HFFc6 (cell line): ENCODE results near the gene NFASC. TPM values are rescaled to one million over a fixed set of nuclear protein-coding genes. Genes with fewer than 3 reads are reported as not detected.

Experiments used
- DNase-seq: peaks from one replicate; pipeline ENCODE4 v3.0.0-alpha.2; 2018
- H3K27ac Mint-ChIP-seq: 2 replicates; pipeline ENCODE4 v1.8.0; 2020; ENCODE audit warnings: mild to moderate bottlenecking, mixed read lengths
- H3K27me3 Mint-ChIP-seq: 2 replicates; pipeline ENCODE4 v1.8.0; 2021; ENCODE audit warnings: mild to moderate bottlenecking, moderate library complexity, mixed read lengths; ENCODE audit not compliant: insufficient read depth
- H3K36me3 Mint-ChIP-seq: 2 replicates; pipeline ENCODE4 v1.8.0; 2021; ENCODE audit warnings: low read depth, mixed read lengths
- H3K4me1 Mint-ChIP-seq: 2 replicates; pipeline ENCODE4 v1.8.0; 2020; ENCODE audit warnings: low read depth, mixed read lengths
- H3K4me3 Mint-ChIP-seq: 2 replicates; pipeline ENCODE4 v1.8.0; 2020; ENCODE audit warnings: mild to moderate bottlenecking, moderate library complexity, mixed read lengths
- H3K9me3 Mint-ChIP-seq: 2 replicates; pipeline ENCODE4 v1.8.0; 2020; ENCODE audit warnings: mild to moderate bottlenecking, mixed read lengths
- CTCF ChIP-seq: fragments of 200-600 bp; sonication (generic); IDR thresholded peaks from 2 replicates; pipeline ENCODE4 v1.5.0; 2021; ENCODE audit warnings: antibody characterized with exemption, mild to moderate bottlenecking
- total RNA-seq, 6 experiments: library from RNA; stranded (reverse); fragmentation: NEBNext Ultra II Directional; extraction: Animal tissue kit (Norgen Biotek cat#: 25700); gene quantifications; 2 replicates in 1 of 6; 3 replicates in 5 of 6; pipeline ENCODE4 v1.2.3, GENCODE V29; 2021

NFASC gene
- total RNA-seq, 6 experiments from 2014 or later = 4.7 to 11.7 (median 9.9) TPM

GRCh38 chr1:204875255-204875654, 4.6 kb downstream of the NFASC start:
- H3K4me3 Mint-ChIP-seq = no peak overlapping the region
- no peak overlapping the region for H3K27ac Mint-ChIP-seq
- TF ChIP-seq CTCF = no peak
- no peaks in the 10 kb centered on the region for H3K9me3 Mint-ChIP-seq
- 0 out of 2 replicates have a peak, but pooled peaks cover 5% of the 10 kb centered on the region for H3K4me1 Mint-ChIP-seq
- peaks cover 27% of the 10 kb centered on the region for H3K27me3 Mint-ChIP-seq
- DNase-seq = no peak
- H3K36me3 Mint-ChIP-seq = no peaks in the 10 kb centered on the region

GRCh38 chr1:204878621-204879234, 8.1 kb downstream of the NFASC start:
- H3K4me3 Mint-ChIP-seq = no peak overlapping the region
- DNase-seq = no peak
- no peaks in the 10 kb centered on the region for H3K4me1 Mint-ChIP-seq
- no peaks in the 10 kb centered on the region for H3K36me3 Mint-ChIP-seq
- no peak for TF ChIP-seq CTCF
- H3K27ac Mint-ChIP-seq = no peak overlapping the region
- H3K27me3 Mint-ChIP-seq = peaks cover 31% of the 10 kb centered on the region
- no peaks in the 10 kb centered on the region for H3K9me3 Mint-ChIP-seq

GRCh38 chr1:204879351-204879750, 8.7 kb downstream of the NFASC start:
- no peak for DNase-seq
- Mint-ChIP-seq H3K27me3 (peaks cover 27% of the 10 kb centered on the region), H3K36me3 (no peaks in the 10 kb centered on the region)

GRCh38 chr1:204880906-204881305, 10.2 kb downstream of the NFASC start:
- no peak for DNase-seq
- Mint-ChIP-seq H3K27ac (no peak overlapping the region), H3K36me3 (no peaks in the 10 kb centered on the region), H3K4me3 (no peak overlapping the region), H3K27me3 (peaks cover 22% of the 10 kb centered on the region), H3K4me1 (no peaks in the 10 kb centered on the region), H3K9me3 (no peaks in the 10 kb centered on the region)
- no peak for TF ChIP-seq CTCF

More at GRCh38 chr1:204879351-204879750, 8.7 kb downstream of the NFASC start:
- Mint-ChIP-seq H3K4me3 (no peak overlapping the region), H3K4me1 (no peaks in the 10 kb centered on the region), H3K9me3 (no peaks in the 10 kb centered on the region), H3K27ac (no peak overlapping the region)
- no peak for TF ChIP-seq CTCF

GRCh38 chr1:204882479-204882878, 11.8 kb downstream of the NFASC start:
- Mint-ChIP-seq H3K4me3 (no peak overlapping the region), H3K36me3 (no peaks in the 10 kb centered on the region), H3K4me1 (no peaks in the 10 kb centered on the region), H3K27me3 (peaks cover 20% of the 10 kb centered on the region), H3K9me3 (no peaks in the 10 kb centered on the region), H3K27ac (no peak overlapping the region)
- TF ChIP-seq CTCF = no peak
- DNase-seq = no peak
